HepG2 (cell line): ENCODE measurements around the gene C3orf18.

ENCODE experiments used
- EZH2 ChIP-seq: conservative IDR thresholded peaks from 2 replicates; pipeline ENCODE4 v1.6.1; 2012; ENCODE audit warnings: mild to moderate bottlenecking, low read depth, low read length, moderate library complexity
- MLX ChIP-seq: IDR thresholded peaks from 2 replicates; pipeline ENCODE4 v1.6.1; 2016
- MXI1 ChIP-seq: IDR thresholded peaks from 3 replicates; pipeline ENCODE4 v1.6.1; 2012; ENCODE audit warnings: low read depth, low read length, inconsistent platforms, borderline replicate concordance
- NFKB2 ChIP-seq: sonication (generic); formaldehyde crosslinking; IDR thresholded peaks from 2 replicates; pipeline ENCODE4 v1.4.0; 2020; ENCODE audit warnings: missing genetic modification reagents, borderline replicate concordance
- ZNF180 ChIP-seq: sonication (generic); formaldehyde crosslinking; IDR thresholded peaks from 2 replicates; pipeline ENCODE4 v1.4.0; 2020; ENCODE audit warnings: low read depth, missing genetic modification reagents, borderline replicate concordance

GRCh38 chr3:50580683-50581458 lies 13.3 kb upstream of the C3orf18 start:
- no peak for TF ChIP-seq ZNF180 (CRISPR knock-in tag)
- TF ChIP-seq MXI1: no peak
- TF ChIP-seq NFKB2 (CRISPR knock-in tag): no peak
- no peak for TF ChIP-seq EZH2
- no peak for TF ChIP-seq MLX (CRISPR knock-in tag)
